ENCODE data around the gene G6PC3. TPM values are rescaled to one million over a fixed set of nuclear protein-coding genes. Genes with fewer than 3 reads are reported as not detected.

G6PC3 gene
- total and polyA plus RNA-seq, 10 of the 15 experiments (the other 5 are each of a cell fraction or from before 2014, with no cell fraction given), result 13.0 to 93.7 (median 43.0) TPM

- TF ChIP-seq ZNF592 (IDR thresholded peaks at IDR 0.05) (no peak), ZSCAN29 (IDR thresholded peaks at IDR 0.05) (0 out of 2 replicates have a peak, but pooled peaks have one; percentile 18), CEBPB (IDR thresholded peaks at IDR 0.05; ENCODE audit: borderline replicate concordance in 1 of 2, low read depth in 2 of 2, low read length in 2 of 2) (peak in 1 of 2 experiments; percentile 55; a peak in 1 of 4 replicates), NR2C1 (IDR thresholded peaks at IDR 0.05) (0 out of 2 replicates have a peak, but pooled peaks have one; percentile 34), YBX1 (IDR thresholded peaks at IDR 0.05) (no peak), PRDM15 (CRISPR knock-in tag; IDR thresholded peaks at IDR 0.05) (no peak), SREBF1 (IDR thresholded peaks at IDR 0.05; ENCODE audit: low read length) (no peak), RUNX3 (IDR thresholded peaks at IDR 0.05; ENCODE audit: low read length) (peak; percentile 66), SREBF2 (IDR thresholded peaks at IDR 0.05; ENCODE audit: low read length) (no peak), EP300 (IDR thresholded peaks at IDR 0.05; ENCODE audit: borderline replicate concordance in 1 of 2, control insufficient read depth in 1 of 2, low read depth in 2 of 2, low read length in 2 of 2) (no peak), NFYA (IDR thresholded peaks at IDR 0.05; ENCODE audit: borderline replicate concordance, low read depth, low read length) (no peak), YY1 (IDR thresholded peaks at IDR 0.05; ENCODE audit: low read depth, low read length) (peak; percentile 81; the same call in 1 of the 2 replicates), CUX1 (IDR thresholded peaks at IDR 0.05; ENCODE audit: insufficient replicate concordance, low read depth, low read length) (no peak), HDAC2 (IDR thresholded peaks at IDR 0.05) (no peak), CHD2 (IDR thresholded peaks at IDR 0.05; ENCODE audit: borderline replicate concordance, low read depth, low read length) (peak; percentile 24; the same call in 1 of the 2 replicates), STAT3 (IDR thresholded peaks at IDR 0.05; ENCODE audit: low read depth, low read length) (no peak)
Observed at GRCh38 chr17:44123356-44124117, 53.0 kb downstream of the G6PC3 start, which contains the start of gene HDAC5 (continued).
